OCI-LY1 (cell line): Measurements from ENCODE around the gene ALLC.

Experiments
- CTCF ChIP-seq: fragments of 200-600 bp; sonication (generic), shearing (Covaris generic); IDR thresholded peaks from 2 replicates; pipeline ENCODE4 v1.5.1; 2017; ENCODE audit warnings: mild to moderate bottlenecking, antibody characterized with exemption, low read length, moderate library complexity, mixed read lengths
- EZH2 ChIP-seq: fragments of 200-600 bp; sonication (generic), shearing (Covaris generic); IDR thresholded peaks from 2 replicates; pipeline ENCODE4 v1.8.0; 2017; ENCODE audit warnings: borderline replicate concordance, mixed run types, mild to moderate bottlenecking, antibody characterized with exemption, low read length, moderate library complexity, mixed read lengths

GRCh38 chr2:3647831-3648651 is 10.0 kb upstream of the ALLC start:
- TF ChIP-seq CTCF: no peak
- TF ChIP-seq EZH2: no peak
